GM12874 (cell line): ENCODE measurements around the gene ZBTB8A.

Experiments used
- CTCF ChIP-seq: IDR thresholded peaks from 2 replicates; pipeline ENCODE4 v1.5.1; 2011; ENCODE audit warnings: low read depth, mild to moderate bottlenecking, control low read depth, low read length, moderate library complexity; ENCODE audit not compliant: insufficient read depth

The ZBTB8A gene

GRCh38 chr1:32568929-32569328 lies 29.7 kb downstream of the ZBTB8A start:
- no peak for TF ChIP-seq CTCF

GRCh38 chr1:32580348-32581017 lies 41.3 kb downstream of the ZBTB8A start:
- TF ChIP-seq CTCF: no peak

- no peak for TF ChIP-seq CTCF
These were observed 53.7 kb downstream of the ZBTB8A start for GRCh38 chr1:32592943-32593342.

- no peak for TF ChIP-seq CTCF
These were observed 60.8 kb downstream of the ZBTB8A start for GRCh38 chr1:32600034-32600433.

GRCh38 chr1:32605711-32606424 lies 66.6 kb downstream of the ZBTB8A start:
- no peak for TF ChIP-seq CTCF

GRCh38 chr1:32606565-32607371 lies 67.5 kb downstream of the ZBTB8A start:
- TF ChIP-seq CTCF: no peak

GRCh38 chr1:32609180-32609579 lies 70.0 kb downstream of the ZBTB8A start:
- TF ChIP-seq CTCF: no peak
